ENCODE results near the gene EIF1.

GRCh38 chr17:41663451-41664171, 25.1 kb upstream of the EIF1 start:
- no peak for TF ChIP-seq EZH2 (IDR thresholded peaks at IDR 0.05; ENCODE audit: low read depth, low read length, severe bottlenecking)
- no peak for TF ChIP-seq KDM1A (IDR thresholded peaks at IDR 0.05; ENCODE audit: borderline replicate concordance, low read length)
- no peak for TF ChIP-seq TCF12 (IDR thresholded peaks at IDR 0.05; ENCODE audit: low read depth, low read length)
